IMR-90 (cell line): Measurements from ENCODE around the gene AGMO. TPM values are rescaled to one million over a fixed set of nuclear protein-coding genes. Genes with fewer than 3 reads are reported as not detected.

ENCODE experiments used
- ATAC-seq: fragments of 200-7000 bp; cut with Tn5 transposase; 2 replicates; pipeline ENCODE4 v1.9.1; 2020; ENCODE audit warnings: low read depth, mild to moderate bottlenecking, moderate library complexity
- BruUV-seq: library from RNA; stranded (reverse); fragments of 400-500 nt; replicated peaks from 2 replicates; lab custom pipeline; 2021; lab: Mats Ljungman, UMichigan
- CTCF ChIA-PET: fragments of 300-600 bp; formaldehyde crosslinking; extraction: SDS; loops from one replicate; lab custom pipeline; 2021; ENCODE audit warnings: antibody characterized with exemption; lab: Yijun Ruan, JAX
- POLR2A ChIA-PET: fragments of 300-600 bp; sonication (Branson Sonifier 250); formaldehyde crosslinking; loops from one replicate; lab custom pipeline; 2022; ENCODE audit warnings: antibody characterized with exemption; ENCODE audit not compliant: unreplicated experiment; lab: Charles Lee
- DNase-seq: peaks from one replicate; pipeline ENCODE4 v3.0.0; 2013
- H2AFZ ChIP-seq: replicated peaks from 2 replicates; pipeline ENCODE3; 2013; ENCODE audit warnings: low read length, mild to moderate bottlenecking; ENCODE audit not compliant: poor library complexity
- H2AK5ac ChIP-seq: 2 replicates; pipeline ENCODE4 v1.6.1; 2013; ENCODE audit warnings: low read depth, low read length, inconsistent platforms
- H2AK9ac ChIP-seq: replicated peaks from 2 replicates; pipeline ENCODE3; 2013; ENCODE audit warnings: mild to moderate bottlenecking, low read depth, low read length, moderate library complexity; ENCODE audit not compliant: poor library complexity
- H2BK120ac ChIP-seq: 2 replicates; pipeline ENCODE4 v1.6.1; 2013; ENCODE audit warnings: low read depth, low read length, inconsistent platforms
- H2BK15ac ChIP-seq: 3 replicates; pipeline ENCODE4 v1.6.1; 2013; ENCODE audit warnings: low read depth, low read length, inconsistent platforms
- H2BK20ac ChIP-seq: 2 replicates; pipeline ENCODE4 v1.6.1; 2013; ENCODE audit warnings: low read depth, mild to moderate bottlenecking, inconsistent platforms, low read length, moderate library complexity
- H2BK5ac ChIP-seq: 2 replicates; pipeline ENCODE4 v1.6.1; 2013; ENCODE audit warnings: mild to moderate bottlenecking, low read depth, low read length, inconsistent platforms; ENCODE audit not compliant: poor library complexity, severe bottlenecking
- H3K14ac ChIP-seq: replicated peaks from 2 replicates; pipeline ENCODE4 v1.6.1; 2013; ENCODE audit warnings: low read depth, low read length, inconsistent platforms
- H3K18ac ChIP-seq: 2 replicates; pipeline ENCODE4 v1.6.1; 2013; ENCODE audit warnings: low read depth, low read length, control low read depth
- H3K23ac ChIP-seq: 2 replicates; pipeline ENCODE4 v1.6.1; 2013; ENCODE audit warnings: low read depth, low read length, inconsistent platforms
- H3K27ac ChIP-seq: 2 replicates; pipeline ENCODE4 v1.5.1; 2013; ENCODE audit warnings: mild to moderate bottlenecking, control low read depth, low read length; ENCODE audit not compliant: insufficient read depth
- H3K27me3 ChIP-seq: 2 replicates; pipeline ENCODE4 v1.6.1; 2013; ENCODE audit warnings: low read length; ENCODE audit not compliant: control insufficient read depth, insufficient read depth
- H3K36me3 ChIP-seq: 2 replicates; pipeline ENCODE4 v1.6.1; 2013; ENCODE audit warnings: low read length, mixed read lengths; ENCODE audit not compliant: control insufficient read depth, insufficient read depth
- H3K4ac ChIP-seq: 2 replicates; pipeline ENCODE4 v1.6.1; 2013; ENCODE audit warnings: low read depth, low read length, inconsistent platforms
- H3K4me1 ChIP-seq: 2 replicates; pipeline ENCODE4 v1.6.1; 2013; ENCODE audit warnings: low read length, mixed read lengths; ENCODE audit not compliant: control insufficient read depth, insufficient read depth
- H3K4me2 ChIP-seq: 2 replicates; pipeline ENCODE4 v1.6.1; 2013; ENCODE audit warnings: low read depth, mild to moderate bottlenecking, control low read depth, low read length, moderate library complexity
- H3K4me3 ChIP-seq: 2 replicates; pipeline ENCODE4 v1.5.1; 2013; ENCODE audit warnings: low read depth, mild to moderate bottlenecking, control low read depth, low read length, moderate library complexity; ENCODE audit not compliant: insufficient read depth
- H3K56ac ChIP-seq: 2 replicates; pipeline ENCODE4 v1.6.1; 2013; ENCODE audit warnings: low read length, inconsistent platforms; ENCODE audit not compliant: insufficient read depth; ENCODE audit errors: extremely low read depth
- H3K79me1 ChIP-seq, 2 experiments: 2 replicates each; pipeline ENCODE4 v1.6.1; 2013; ENCODE audit warnings: low read length in 2 of 2, inconsistent platforms in 1 of 2, low read depth in 1 of 2
- H3K9ac ChIP-seq: 2 replicates; pipeline ENCODE4 v1.6.1; 2013; ENCODE audit warnings: low read depth, low read length, control low read depth
- H3K9me1 ChIP-seq: 2 replicates; pipeline ENCODE4 v1.6.1; 2013; ENCODE audit warnings: low read length, inconsistent platforms; ENCODE audit not compliant: insufficient read depth
- H3K9me3 ChIP-seq: 2 replicates; pipeline ENCODE4 v1.6.1; 2013; ENCODE audit warnings: low read length; ENCODE audit not compliant: control insufficient read depth, insufficient read depth
- H4K20me1 ChIP-seq: 2 replicates; pipeline ENCODE4 v1.6.1; 2013; ENCODE audit warnings: low read length, inconsistent platforms; ENCODE audit not compliant: insufficient read depth
- H4K5ac ChIP-seq: 2 replicates; pipeline ENCODE4 v1.6.1; 2013; ENCODE audit warnings: mild to moderate bottlenecking, low read depth, low read length, control low read depth
- H4K8ac ChIP-seq, 2 experiments: 2 replicates each; pipeline ENCODE4 v1.6.1; 2013; ENCODE audit warnings: low read depth in 2 of 2, low read length in 2 of 2, control low read depth in 1 of 2, inconsistent platforms in 1 of 2
- H4K91ac ChIP-seq: 2 replicates; pipeline ENCODE4 v1.6.1; 2013; ENCODE audit warnings: low read depth, low read length, inconsistent platforms; ENCODE audit not compliant: insufficient read depth
- CHD1 ChIP-seq: IDR thresholded peaks from 2 replicates; pipeline ENCODE4 v1.6.1; 2012; ENCODE audit warnings: low read depth, low read length, improper control_type of control experiment
- MAFK ChIP-seq: IDR thresholded peaks from 2 replicates; pipeline ENCODE4 v1.6.1; 2012; ENCODE audit warnings: low read depth, low read length, improper control_type of control experiment
- NFE2L2 ChIP-seq: fragments of 150-350 bp; IDR thresholded peaks from 2 replicates; pipeline ENCODE4 v1.6.1; 2016; ENCODE audit warnings: low read depth, mild to moderate bottlenecking, low read length
- POLR2A ChIP-seq: IDR thresholded peaks from 2 replicates; pipeline ENCODE4 v1.6.1; 2012; ENCODE audit warnings: mild to moderate bottlenecking, low read depth, low read length
- RCOR1 ChIP-seq: IDR thresholded peaks from 2 replicates; pipeline ENCODE4 v1.6.1; 2012; ENCODE audit warnings: mild to moderate bottlenecking, low read length, improper control_type of control experiment; ENCODE audit not compliant: insufficient replicate concordance
- RFX5 ChIP-seq: IDR thresholded peaks from 2 replicates; pipeline ENCODE4 v1.8.0; 2012; ENCODE audit warnings: low read depth, mild to moderate bottlenecking, low read length, moderate library complexity
- WGBS, 2 experiments: methylation state at CpG; one replicate each; pipeline versions ENCODE4 v1.1.5 to v1.1.7; 2013; ENCODE audit warnings: missing lambda C conversion rate in 2 of 2; ENCODE audit not compliant: insufficient read length in 1 of 2; ENCODE audit errors: extremely low coverage in 2 of 2; 5-methylcytosine and 5-hydroxymethylcytosine counted together
- dilution Hi-C: fragments of 300-500 bp; cut with HindIII; formaldehyde crosslinking; loops from one replicate; pipeline ENCODE4 v1.14.3; 2018; ENCODE audit warnings: low sequenced_read_pairs; ENCODE audit not compliant: unreplicated experiment
- in situ Hi-C: fragments of 300-500 bp; cut with MboI; formaldehyde crosslinking; loops from 3 replicates; pipeline ENCODE4 v1.14.3; 2019; ENCODE audit warnings: low sequenced_read_pairs, inconsistent platforms, mixed read lengths
- intact Hi-C: fragments of 100-400 bp; cut with micrococcal nuclease; formaldehyde crosslinking; loops from 2 replicates; pipeline ENCODE4 v1.10.0; 2022
- polyA plus RNA-seq, 3 experiments: library from polyadenylated mRNA; depleted of rRNA; stranded (reverse); fragments of >200 nt; gene quantifications; 2 replicates each; pipeline ENCODE4 v1.2.3, GENCODE V29; 2012; ENCODE audit warnings: low replicate concordance in 1 of 3
- total RNA-seq: library from RNA; depleted of rRNA; stranded (reverse); fragments of >200 nt; gene quantifications from 2 replicates; pipeline ENCODE4 v1.2.3, GENCODE V29; 2012
- TF ChIP-seq, protein P1 (sequence below): fragments of 150-350 bp; IDR thresholded peaks from 2 replicates; pipeline ENCODE4 v1.6.1; 2017; ENCODE audit warnings: mild to moderate bottlenecking, antibody characterized with exemption, low read length, low read depth

Gene AGMO
- total and polyA plus RNA-seq, 2 of the 4 experiments (the other 2 are of a cell fraction), result not detected

DNA sequence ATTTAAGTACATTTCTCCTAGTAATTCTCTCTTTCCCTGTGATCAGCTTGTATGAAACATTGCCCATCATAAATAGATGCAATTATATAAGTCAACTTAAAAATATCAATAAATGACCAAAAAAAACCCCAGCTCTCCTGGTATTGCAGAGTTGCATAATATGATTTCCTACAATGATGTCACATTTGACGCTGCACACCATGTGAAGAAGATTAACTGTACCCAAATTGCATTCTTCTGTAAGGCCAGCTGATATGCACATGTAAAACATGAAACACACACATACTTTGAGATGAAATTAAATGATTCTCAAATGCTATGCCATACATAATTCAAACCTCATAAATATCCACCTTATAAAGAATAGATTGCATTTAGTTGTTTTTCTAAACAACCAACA is 115.5 kb downstream of the AGMO start:
- H3K4me3 ChIP-seq, result no peak overlapping the region
- no peak overlapping the region for H4K5ac ChIP-seq
- no peak overlapping the region for H3K27ac ChIP-seq
- H4K8ac ChIP-seq, result no peak overlapping the region
- H3K4ac ChIP-seq, result no peak overlapping the region
- in situ Hi-C loops, result no loop called here
- no peaks in the 10 kb centered on the region for H3K79me1 ChIP-seq
- no peak overlapping the region for H2AK5ac ChIP-seq
- H2AK9ac ChIP-seq, result no peak overlapping the region
- H2AFZ ChIP-seq, result no peak overlapping the region
- no peaks in the 10 kb centered on the region for H3K9me1 ChIP-seq
- H4K91ac ChIP-seq, result no peak overlapping the region
- DNase-seq (no peak), ATAC-seq (no peak)
- H2BK15ac ChIP-seq, result no peak overlapping the region
- no peak overlapping the region for H3K56ac ChIP-seq
- no peaks in the 10 kb centered on the region for H3K9me3 ChIP-seq
- no peak overlapping the region for H3K4me2 ChIP-seq
- no peak overlapping the region for H2BK20ac ChIP-seq
- no peak overlapping the region for H3K14ac ChIP-seq
- H3K36me3 ChIP-seq, result no peaks in the 10 kb centered on the region
- no peak overlapping the region for H3K9ac ChIP-seq
- no peak overlapping the region for H2BK5ac ChIP-seq
- no peak for TF ChIP-seq POLR2A
- no peak for TF ChIP-seq MAFK
- TF ChIP-seq RCOR1, result no peak
- TF ChIP-seq RFX5, result no peak
- TF ChIP-seq, protein P1, sequence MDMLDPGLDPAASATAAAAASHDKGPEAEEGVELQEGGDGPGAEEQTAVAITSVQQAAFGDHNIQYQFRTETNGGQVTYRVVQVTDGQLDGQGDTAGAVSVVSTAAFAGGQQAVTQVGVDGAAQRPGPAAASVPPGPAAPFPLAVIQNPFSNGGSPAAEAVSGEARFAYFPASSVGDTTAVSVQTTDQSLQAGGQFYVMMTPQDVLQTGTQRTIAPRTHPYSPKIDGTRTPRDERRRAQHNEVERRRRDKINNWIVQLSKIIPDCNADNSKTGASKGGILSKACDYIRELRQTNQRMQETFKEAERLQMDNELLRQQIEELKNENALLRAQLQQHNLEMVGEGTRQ, result no peak
- no peak for TF ChIP-seq CHD1
- no peak for TF ChIP-seq NFE2L2
- no peak overlapping the region for H2BK120ac ChIP-seq
- no peak overlapping the region for H3K23ac ChIP-seq
- CTCF ChIA-PET, result no interaction called here
- dilution Hi-C loops, result no loop called here
- H4K20me1 ChIP-seq, result no peaks in the 10 kb centered on the region
- H3K4me1 ChIP-seq, result no peaks in the 10 kb centered on the region
- no peak overlapping the region for H3K18ac ChIP-seq
- intact Hi-C loops, result no loop called here
- no peaks in the 10 kb centered on the region for H3K27me3 ChIP-seq
- BruUV-seq, result no TSS peak
- POLR2A ChIA-PET, result no interaction called here
- no CpG with 5 or more reads among the region's 1 CpG for WGBS, 2 experiments
